ENCODE results near the gene SCN4B.

GRCh38 chr11:118120793-118121192, 31.8 kb downstream of the SCN4B start:
- TF ChIP-seq, protein P1, sequence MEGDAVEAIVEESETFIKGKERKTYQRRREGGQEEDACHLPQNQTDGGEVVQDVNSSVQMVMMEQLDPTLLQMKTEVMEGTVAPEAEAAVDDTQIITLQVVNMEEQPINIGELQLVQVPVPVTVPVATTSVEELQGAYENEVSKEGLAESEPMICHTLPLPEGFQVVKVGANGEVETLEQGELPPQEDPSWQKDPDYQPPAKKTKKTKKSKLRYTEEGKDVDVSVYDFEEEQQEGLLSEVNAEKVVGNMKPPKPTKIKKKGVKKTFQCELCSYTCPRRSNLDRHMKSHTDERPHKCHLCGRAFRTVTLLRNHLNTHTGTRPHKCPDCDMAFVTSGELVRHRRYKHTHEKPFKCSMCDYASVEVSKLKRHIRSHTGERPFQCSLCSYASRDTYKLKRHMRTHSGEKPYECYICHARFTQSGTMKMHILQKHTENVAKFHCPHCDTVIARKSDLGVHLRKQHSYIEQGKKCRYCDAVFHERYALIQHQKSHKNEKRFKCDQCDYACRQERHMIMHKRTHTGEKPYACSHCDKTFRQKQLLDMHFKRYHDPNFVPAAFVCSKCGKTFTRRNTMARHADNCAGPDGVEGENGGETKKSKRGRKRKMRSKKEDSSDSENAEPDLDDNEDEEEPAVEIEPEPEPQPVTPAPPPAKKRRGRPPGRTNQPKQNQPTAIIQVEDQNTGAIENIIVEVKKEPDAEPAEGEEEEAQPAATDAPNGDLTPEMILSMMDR (IDR thresholded peaks at IDR 0.05; ENCODE audit: borderline replicate concordance, extremely low read depth, low read length, poor library complexity, severe bottlenecking): no peak
- TF ChIP-seq EZH2 (IDR thresholded peaks at IDR 0.05; ENCODE audit: borderline replicate concordance, low read depth, low read length, severe bottlenecking): no peak

Measured in DND-41 (cell line).